HG03558 (cell line): ENCODE results near the gene EIF2S2.

Source experiments
- ATAC-seq: cut with Tn5 transposase; IDR thresholded peaks from one replicate; pipeline ENCODE4 v1.9.1; 2021; ENCODE audit warnings: moderate number of reproducible peaks; ENCODE audit not compliant: unreplicated experiment; ENCODE audit errors: extremely low read depth

The EIF2S2 gene

DNA sequence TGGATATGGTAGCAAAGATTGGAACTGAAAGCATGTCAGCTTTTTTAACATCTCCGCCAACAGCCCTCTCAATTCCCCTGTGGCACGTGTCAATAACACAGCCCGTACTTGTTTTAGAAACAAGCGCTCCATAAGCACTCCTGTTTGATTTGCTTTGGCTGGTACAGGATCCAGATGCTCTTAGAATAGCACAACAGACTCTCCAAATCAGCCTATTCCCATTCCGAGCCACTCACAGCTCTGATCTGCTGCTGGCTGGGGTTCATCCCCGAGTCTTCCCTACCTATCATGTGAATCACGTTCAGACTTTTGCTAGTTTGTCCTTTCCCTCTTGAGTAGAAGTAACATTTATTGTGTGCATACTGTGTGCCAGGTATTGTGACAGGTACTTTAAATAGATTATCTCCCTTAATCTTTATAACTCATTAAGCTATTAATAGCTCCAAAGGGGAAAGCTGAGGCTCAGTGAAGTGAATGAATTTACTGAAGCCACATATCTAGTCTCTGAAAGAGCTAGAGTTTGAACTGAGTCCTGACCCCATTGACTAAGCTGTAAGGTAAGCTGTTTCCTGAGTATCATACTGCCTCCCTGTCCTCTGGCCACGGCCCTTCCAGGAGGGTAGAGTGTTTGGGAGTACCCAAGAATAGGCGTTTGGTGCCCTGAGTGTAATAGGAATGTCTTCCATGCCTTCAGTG is 71.6 kb downstream of the EIF2S2 start:
- ATAC-seq = no peak
